HG03571 (cell line): ENCODE measurements around the gene NEUROD2.

Source experiments
- ATAC-seq: cut with Tn5 transposase; IDR thresholded peaks from one replicate; pipeline ENCODE4 v1.9.1; 2021; ENCODE audit not compliant: unreplicated experiment

The NEUROD2 gene

GRCh38 chr17:39618956-39619785, 11.5 kb upstream of the NEUROD2 start:
- ATAC-seq, result no peak

- ATAC-seq, result no peak
These were observed 10.7 kb upstream of the NEUROD2 start for GRCh38 chr17:39618246-39618913.

DNA sequence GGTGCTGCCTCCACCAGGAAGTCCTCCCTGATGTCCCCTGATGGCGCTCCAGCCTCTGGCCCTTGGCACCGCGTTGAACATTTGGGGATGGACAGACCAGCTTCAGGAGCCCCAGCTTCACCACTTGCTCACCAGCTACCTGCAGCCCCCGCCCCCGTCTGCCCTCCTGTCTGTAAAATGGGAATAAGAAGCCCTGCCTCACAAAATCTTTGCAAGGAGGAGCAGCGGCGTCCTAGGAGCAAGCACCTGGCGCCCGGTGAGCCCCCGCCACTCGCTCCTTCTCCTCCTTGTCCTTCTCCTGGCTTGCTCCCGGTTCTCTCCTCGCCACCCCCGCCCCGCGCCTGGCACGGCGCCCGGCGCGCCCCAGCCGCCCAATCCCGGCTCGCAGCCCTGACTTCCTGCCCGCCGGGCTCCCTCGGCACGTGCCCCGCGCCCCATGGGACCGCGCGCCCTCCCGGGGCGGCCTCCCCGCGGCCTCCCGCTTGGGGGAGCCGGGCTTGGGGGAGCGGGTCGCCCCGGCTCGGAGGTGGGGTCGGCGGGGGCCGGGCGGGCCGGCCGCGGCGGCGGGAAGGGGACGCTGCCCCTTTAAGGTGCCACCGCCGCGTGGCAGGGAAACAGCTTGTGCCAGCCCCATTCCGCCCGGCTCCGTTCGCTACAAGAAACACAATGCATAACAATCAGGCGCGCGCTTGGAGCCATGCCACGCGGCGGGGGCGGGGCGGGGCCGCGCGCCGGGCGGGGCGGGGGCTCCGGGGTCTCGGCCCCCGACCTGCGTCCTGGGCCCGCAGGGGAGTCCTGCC, 9.9 kb upstream of the NEUROD2 start:
- no peak for ATAC-seq

DNA sequence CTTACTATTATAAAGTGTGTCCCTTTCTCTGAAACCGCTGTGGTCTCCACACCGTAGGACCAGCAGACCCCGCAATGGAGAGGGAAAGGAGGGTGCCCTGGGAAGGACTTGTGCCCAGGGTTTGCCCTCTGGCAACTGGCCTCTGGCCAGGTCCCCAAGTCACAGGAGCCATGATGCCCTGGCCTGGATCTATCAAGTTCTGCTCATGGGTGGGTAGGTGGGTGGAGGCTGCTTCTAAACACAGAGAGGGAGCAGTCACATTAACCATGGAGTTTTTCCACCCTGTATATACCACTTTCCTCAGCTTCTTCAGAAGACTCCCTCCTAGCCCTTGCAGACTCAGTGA, 9.4 kb upstream of the NEUROD2 start:
- no peak for ATAC-seq

DNA sequence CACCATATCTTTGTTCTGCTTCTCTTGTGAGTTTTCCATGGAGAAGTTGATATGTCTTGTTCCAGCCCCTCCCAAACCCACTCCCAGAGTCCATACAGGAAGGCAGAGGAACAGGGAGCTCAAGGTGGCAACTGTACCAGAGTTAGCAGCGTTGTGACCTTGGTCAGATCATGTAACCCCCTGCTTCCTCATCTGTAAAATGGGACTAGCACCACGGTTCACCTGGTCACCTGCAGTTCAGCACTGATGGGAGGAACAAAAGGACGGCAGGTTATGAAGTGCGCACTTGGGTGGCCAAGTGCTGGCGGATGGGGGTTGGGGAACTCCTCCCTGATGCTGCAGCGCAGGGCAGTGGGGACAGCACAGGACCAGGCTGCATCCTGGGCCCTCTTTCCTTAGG, 7.7 kb upstream of the NEUROD2 start:
- ATAC-seq, result no peak

DNA sequence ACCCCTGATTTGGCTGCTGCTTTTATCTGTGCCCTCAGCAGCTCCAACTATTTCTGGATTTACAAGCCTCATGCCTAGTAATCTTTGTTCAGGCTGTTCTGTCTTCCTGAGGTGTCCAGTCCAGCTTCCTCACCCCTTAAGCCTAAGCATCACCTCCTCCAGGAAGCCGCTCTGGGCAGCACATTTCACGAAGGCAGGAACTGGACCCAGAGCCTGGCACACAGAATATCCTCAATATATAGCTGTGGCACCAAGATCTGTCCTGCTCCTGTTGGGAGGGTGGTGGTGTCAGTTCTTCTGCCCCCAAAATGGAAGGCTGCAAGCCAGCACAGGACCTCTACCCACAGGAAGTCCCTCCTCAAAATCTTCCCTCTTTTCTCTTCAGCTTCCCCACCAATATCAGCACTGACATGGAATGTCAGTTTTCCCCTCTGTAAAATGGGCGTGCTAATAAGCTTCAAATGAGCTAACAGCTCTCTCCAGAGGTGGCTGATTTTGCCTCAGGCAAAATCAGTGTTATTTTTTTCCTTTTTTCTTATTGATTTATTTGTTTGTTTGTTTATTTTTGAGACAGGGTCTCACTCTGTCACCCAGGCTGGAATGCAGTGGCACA, 6.9 kb upstream of the NEUROD2 start:
- no peak for ATAC-seq

GRCh38 chr17:39612935-39613464, 5.3 kb upstream of the NEUROD2 start:
- ATAC-seq, result no peak

- ATAC-seq, result no peak
These were observed 4.7 kb upstream of the NEUROD2 start for GRCh38 chr17:39612291-39612894.

DNA sequence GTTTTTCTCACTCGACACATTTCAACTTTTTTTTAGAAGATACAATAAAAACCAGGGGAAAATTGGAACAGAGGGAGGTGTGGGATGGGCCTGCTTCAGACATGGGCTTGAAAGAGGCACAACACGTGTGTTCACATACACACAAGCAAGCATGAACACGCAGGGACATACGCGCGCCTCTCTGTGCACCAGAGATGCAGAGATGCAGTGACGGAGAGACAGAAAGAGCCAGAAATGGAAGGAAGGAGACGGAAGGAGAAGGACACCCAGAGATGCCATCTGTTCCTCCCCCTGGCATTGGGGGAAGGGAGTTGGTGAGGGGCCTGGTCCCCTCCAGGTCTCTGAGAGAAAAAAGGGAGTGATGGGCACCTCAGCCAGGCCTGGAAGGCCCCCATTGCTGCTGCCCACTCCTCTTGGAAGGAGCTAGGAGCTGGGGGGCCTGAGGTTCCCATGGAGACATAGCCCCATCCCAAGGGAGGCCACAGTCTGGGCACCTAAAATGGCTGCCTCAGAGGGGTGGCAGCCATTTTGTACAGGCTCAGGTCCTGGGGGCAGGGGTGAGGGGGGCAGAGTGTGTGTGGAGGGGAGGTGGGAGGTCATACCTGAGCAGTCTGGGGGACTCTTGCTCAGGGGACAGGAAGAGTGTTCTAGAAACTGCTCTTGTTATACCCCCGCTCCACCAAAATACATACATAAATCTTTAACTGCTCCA, 3.8 kb upstream of the NEUROD2 start:
- ATAC-seq, result no peak

DNA sequence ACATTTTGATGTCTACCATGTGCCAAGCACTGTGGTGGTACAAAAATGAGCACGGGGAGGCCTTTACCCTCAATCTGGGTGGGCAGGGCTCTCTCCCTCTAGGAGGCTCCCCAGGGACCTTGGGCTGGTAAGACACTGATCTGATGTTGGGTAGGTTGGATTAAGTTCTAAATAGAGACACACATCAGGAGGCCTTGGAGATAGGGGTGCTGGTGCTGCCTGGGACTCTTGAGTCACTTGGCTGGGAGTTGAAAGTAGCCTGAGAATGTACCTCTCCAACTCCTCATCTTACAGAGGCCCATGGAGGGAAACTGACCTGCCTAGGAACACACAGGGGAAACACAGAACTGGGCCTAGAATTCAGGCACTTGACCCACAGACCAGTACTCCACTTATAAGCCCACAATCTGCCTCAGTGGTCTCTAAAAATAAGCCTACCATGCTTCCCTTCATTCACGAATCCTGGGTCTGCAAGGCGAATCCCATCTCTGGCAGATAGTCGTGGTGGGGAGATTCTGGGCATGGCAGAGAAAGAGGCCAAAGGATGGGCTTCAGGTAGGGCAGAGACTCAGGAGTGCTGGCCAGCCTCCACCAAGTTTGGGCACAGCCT, 1.8 kb upstream of the NEUROD2 start:
- ATAC-seq, result no peak

DNA sequence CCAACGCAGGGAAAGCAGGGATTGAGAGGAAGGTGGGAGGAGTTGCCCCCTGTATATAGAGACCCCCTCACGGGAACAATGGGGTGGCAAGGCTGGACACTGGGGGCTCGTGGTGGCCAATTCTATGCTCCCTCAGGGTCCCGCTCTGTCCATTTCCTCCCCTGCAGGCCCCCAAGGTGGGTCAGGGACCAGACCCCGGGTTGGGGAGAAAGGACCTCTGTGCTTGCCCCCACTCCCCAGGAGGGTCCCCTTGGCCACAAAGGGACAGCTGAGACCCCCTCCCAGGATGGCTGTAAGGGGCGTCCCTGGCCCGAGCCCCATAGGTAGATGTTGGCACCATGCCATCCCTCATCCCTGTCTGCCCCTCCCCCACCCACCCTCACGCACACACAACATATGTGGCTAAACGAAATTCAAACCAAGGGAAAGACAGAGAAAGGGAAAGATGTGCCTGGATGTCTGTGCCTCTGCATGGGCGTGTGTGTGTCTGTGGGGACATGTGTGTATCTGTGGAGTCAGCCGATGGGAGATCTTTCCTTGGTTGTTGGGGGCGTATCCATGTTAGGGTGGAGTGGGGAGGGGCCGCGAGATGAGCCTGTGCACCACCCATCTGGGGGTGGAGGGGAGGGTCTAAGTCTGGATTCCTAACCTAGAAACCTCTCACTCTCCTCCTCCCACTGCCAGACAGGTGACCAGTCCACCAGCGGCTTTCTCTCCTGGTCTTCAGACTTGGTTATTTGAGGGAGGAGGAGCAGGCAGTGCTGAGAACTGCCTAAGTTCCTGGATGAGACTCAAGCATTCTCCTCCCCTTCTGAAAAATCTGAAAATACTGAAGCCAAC, 642 bp upstream of the NEUROD2 start:
- ATAC-seq, result no peak

- no peak for ATAC-seq
These were observed 466 bp downstream of the NEUROD2 start for GRCh38 chr17:39607057-39607850.

DNA sequence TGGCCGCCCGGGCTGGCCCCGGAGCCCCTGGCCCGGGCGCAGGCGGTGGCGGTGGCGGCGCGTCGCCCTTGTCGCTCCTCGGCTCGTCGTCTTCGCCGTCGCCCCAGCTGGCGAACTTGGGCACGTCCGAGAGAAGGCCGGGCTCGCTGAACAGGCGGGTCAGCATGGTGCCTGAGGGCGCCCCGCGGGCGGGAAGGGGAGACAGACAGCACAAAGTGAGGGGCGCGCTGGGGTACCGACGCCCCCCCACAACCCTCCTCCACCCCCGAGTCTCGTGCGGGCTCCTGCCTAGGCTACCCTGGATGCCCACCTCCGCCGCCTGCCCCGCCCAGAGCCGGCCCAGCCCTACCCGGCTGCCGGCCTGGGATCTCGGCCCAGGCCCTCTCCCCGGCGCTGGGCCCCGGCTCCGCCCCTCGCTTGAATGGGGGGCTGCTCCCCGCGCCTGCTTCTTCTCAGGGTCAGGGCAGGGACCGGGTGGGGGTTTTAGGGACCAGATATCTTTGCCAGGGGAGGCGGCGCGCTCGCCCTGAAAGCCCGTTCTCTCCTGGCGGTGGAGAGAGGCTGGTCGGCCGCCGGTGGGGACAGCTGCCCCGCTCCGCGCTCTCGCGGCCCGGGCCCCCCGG, 1.2 kb downstream of the NEUROD2 start:
- no peak for ATAC-seq

DNA sequence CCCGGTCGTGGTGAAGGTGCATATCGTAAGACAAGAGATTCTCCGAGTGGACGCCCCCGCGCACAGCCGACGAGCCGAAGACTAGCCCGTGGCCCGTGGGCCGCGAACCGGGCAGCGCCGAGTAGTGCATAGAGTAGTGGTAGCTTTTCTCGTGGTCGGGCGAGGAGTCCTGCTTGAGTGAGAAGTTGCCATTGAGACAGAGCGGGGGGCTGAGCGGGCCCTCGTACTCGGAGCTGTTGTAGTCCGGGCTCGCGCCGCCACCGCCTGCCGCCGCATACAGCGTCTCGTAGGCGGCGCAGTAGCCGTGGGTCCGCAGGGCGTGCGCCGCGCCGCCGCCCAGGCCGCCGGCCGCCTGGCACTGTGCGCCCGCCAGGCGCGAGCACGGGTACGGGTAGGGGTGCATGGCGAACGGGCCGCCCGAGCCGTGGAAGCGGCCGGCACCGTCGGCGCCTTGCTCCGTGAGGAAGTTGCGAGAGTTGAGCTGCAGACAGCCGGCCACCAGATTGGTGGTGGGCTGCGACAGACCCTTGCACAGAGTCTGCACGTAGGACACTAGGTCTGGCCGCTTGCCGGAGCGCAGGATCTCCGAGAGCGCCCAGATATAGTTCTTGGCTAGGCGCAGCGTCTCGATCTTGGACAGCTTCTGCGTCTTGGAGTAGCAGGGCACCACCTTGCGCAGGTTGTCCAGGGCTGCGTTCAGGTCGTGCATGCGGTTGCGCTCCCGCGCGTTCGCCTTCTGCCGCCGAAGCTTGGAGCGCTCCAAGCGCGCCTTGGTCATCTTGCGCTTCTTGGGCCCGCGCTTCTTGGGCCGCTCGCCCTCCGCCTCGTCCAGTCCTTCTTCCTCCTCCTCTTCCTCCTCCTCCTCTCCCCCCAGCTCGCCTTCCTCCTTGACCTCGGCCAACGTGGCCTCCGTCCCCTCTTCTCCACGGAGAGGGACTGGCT, 2.0 kb downstream of the NEUROD2 start:
- no peak for ATAC-seq

- no peak for ATAC-seq
These were observed 2.7 kb downstream of the NEUROD2 start for GRCh38 chr17:39604911-39605491.
